Stimulated activated naive CD8-positive, alpha-beta T cell treated with anti-CD3 and anti-CD28 coated beads, Interleukin-15, amount 100 ng/mL, for 72 hours (primary cell): ENCODE results near the gene TMEM239.

ENCODE experiments used
- ATAC-seq: fragments of 150-1000 bp; cut with Tn5 transposase; 2 replicates; pipeline ENCODE4 v1.10.0; 2021; ENCODE audit warnings: mild to moderate bottlenecking, moderate library complexity
- DNase-seq, 2 donors: peaks; one replicate each; pipeline ENCODE4 v3.0.0; 2021 to 2022
- H3K27ac Mint-ChIP-seq, 2 donors: one replicate each; pipeline ENCODE4 v1.8.0; 2022; ENCODE audit warnings: mild to moderate bottlenecking in 2 of 2, mixed read lengths in 2 of 2, moderate library complexity in 2 of 2
- H3K27me3 Mint-ChIP-seq: one replicate; pipeline ENCODE4 v1.8.0; 2022; ENCODE audit warnings: mixed read lengths
- H3K4me1 Mint-ChIP-seq: one replicate; pipeline ENCODE4 v1.8.0; 2022; ENCODE audit warnings: mild to moderate bottlenecking, mixed read lengths
- H3K4me3 Mint-ChIP-seq, 2 donors: one replicate each; pipeline ENCODE4 v1.8.0; 2022; ENCODE audit warnings: mild to moderate bottlenecking in 2 of 2, mixed read lengths in 2 of 2, moderate library complexity in 1 of 2
- H3K9me3 Mint-ChIP-seq, 2 donors: one replicate each; pipeline ENCODE4 v1.8.0; 2022; ENCODE audit warnings: mixed read lengths in 2 of 2

Gene TMEM239

DNA sequence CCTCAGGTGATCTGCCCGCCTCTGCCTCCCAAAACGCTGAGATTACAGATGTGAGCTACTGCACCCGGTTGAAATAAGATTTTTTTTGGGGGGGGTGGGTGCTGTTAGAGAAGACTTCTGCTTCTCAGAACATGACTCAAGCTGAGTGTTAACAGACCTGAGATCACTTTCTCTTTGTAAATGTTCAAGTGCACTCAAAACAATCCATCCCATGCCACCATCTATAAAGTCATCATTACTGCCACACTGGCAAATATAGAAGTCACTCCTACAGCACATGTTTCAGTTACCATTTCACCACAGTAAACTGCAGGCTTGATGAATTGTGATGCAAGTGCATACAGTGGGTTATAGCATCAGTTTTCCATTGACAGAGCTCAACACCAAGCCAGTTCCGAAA, 33.4 kb downstream of the TMEM239 start:
- peaks cover 24% of the 10 kb centered on the region for H3K4me1 Mint-ChIP-seq
- ATAC-seq (peak; percentile 19), DNase-seq (no peak)
- H3K9me3 Mint-ChIP-seq: no peaks in the 10 kb centered on the region
- no peak overlapping the region for H3K4me3 Mint-ChIP-seq
- H3K27ac Mint-ChIP-seq: no peak overlapping the region
- H3K27me3 Mint-ChIP-seq: no peaks in the 10 kb centered on the region

GRCh38 chr20:2851086-2851485, 34.9 kb downstream of the TMEM239 start:
- H3K27ac Mint-ChIP-seq: no peak overlapping the region
- H3K27me3 Mint-ChIP-seq: no peaks in the 10 kb centered on the region
- DNase-seq: no peak
- H3K4me3 Mint-ChIP-seq: no peak overlapping the region
- no peak for ATAC-seq
- H3K4me1 Mint-ChIP-seq: peaks cover 16% of the 10 kb centered on the region
- no peaks in the 10 kb centered on the region for H3K9me3 Mint-ChIP-seq

- no peak overlapping the region for H3K4me3 Mint-ChIP-seq
- ATAC-seq (no peak), DNase-seq (no peak)
- H3K27ac Mint-ChIP-seq: no peak overlapping the region
- H3K27me3 Mint-ChIP-seq: no peaks in the 10 kb centered on the region
- peaks cover 8% of the 10 kb centered on the region for H3K4me1 Mint-ChIP-seq
- no peaks in the 10 kb centered on the region for H3K9me3 Mint-ChIP-seq
These were observed 42.4 kb downstream of the TMEM239 start for GRCh38 chr20:2858591-2858990.

- no peak for DNase-seq
- H3K27me3 Mint-ChIP-seq: no peaks in the 10 kb centered on the region
- no peak overlapping the region for H3K4me3 Mint-ChIP-seq
- no peak for ATAC-seq
- H3K27ac Mint-ChIP-seq: no peak overlapping the region
- H3K9me3 Mint-ChIP-seq: no peaks in the 10 kb centered on the region
- peaks cover 17% of the 10 kb centered on the region for H3K4me1 Mint-ChIP-seq
These were observed 43.4 kb downstream of the TMEM239 start for GRCh38 chr20:2859330-2860121.

DNA sequence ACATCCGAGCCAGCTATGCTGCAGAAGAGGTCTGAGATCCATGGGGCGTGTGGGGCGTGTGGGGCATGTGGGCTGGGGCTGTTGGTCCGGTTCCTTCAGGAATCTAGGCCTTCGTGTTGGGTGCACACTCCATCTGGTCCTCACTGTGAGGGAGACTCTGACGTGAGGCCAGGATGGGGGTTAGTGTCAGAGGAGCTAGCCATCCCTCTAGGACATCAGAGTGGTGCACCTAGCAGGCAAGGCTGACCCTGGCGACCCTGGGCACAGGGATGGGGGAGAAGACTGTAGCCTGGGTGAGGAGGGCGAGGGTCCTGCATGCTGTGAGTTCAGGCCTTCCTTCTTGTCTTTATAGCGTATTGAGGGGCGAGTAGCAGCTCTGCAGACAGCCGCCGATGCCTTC, 48.5 kb downstream of the TMEM239 start:
- no peak overlapping the region for H3K27ac Mint-ChIP-seq
- no peaks in the 10 kb centered on the region for H3K9me3 Mint-ChIP-seq
- peaks cover 61% of the 10 kb centered on the region for H3K4me1 Mint-ChIP-seq
- peak overlapping the region in 1 of 2 donors; percentile 78 for H3K4me3 Mint-ChIP-seq
- DNase-seq: no peak
- no peak for ATAC-seq
- H3K27me3 Mint-ChIP-seq: no peaks in the 10 kb centered on the region

DNA sequence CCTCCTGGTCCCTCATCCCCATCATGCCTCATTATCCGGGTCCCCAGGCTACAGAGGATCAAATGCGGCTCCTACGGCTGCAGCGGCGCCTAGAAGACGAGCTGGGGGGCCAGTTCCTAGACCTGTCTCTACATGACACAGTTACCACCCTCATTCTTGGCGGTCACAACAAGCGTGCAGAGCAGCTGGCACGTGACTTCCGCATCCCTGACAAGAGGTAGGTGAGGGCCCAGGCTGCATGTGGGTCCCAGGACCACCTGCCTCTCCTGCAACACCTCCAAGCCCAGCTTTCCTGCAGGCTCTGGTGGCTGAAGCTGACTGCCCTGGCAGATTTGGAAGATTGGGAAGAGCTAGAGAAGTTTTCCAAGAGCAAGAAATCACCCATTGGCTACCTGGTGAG, 48.9 kb downstream of the TMEM239 start:
- DNase-seq (no peak), ATAC-seq (no peak)
- Mint-ChIP-seq H3K27ac (peak overlapping the region in 1 of 2 donors; percentile 90), H3K4me3 (peak overlapping the region; percentile 14 to 78), H3K27me3 (no peaks in the 10 kb centered on the region), H3K4me1 (peaks cover 62% of the 10 kb centered on the region), H3K9me3 (no peaks in the 10 kb centered on the region)

DNA sequence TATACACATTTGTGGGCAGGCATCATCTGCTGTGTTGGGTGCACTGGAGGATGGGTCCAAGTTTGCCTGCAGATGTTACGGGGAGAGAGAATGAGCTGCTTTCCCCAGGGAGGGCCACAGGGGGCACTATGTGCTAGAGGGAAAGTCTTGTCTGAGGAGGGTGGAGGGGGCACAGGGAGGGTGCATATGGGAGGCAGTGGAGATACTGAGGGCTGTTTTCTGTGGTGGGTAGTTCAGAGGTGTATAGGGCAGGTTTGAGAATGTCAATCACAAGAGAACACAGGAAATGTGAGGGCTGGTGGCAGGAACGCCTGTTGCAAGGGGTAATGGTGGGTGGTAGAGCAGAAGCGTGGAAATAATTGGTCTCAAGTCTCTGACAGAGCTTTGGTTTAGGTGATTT, 49.5 kb downstream of the TMEM239 start:
- Mint-ChIP-seq H3K27ac (peak overlapping the region in 1 of 2 donors; percentile 2), H3K4me1 (peaks cover 67% of the 10 kb centered on the region), H3K27me3 (no peaks in the 10 kb centered on the region), H3K4me3 (peak overlapping the region in 1 of 2 donors; percentile 78), H3K9me3 (no peaks in the 10 kb centered on the region)
- peak; percentile 90 for ATAC-seq
- DNase-seq: peak; percentile 67 to 72

DNA sequence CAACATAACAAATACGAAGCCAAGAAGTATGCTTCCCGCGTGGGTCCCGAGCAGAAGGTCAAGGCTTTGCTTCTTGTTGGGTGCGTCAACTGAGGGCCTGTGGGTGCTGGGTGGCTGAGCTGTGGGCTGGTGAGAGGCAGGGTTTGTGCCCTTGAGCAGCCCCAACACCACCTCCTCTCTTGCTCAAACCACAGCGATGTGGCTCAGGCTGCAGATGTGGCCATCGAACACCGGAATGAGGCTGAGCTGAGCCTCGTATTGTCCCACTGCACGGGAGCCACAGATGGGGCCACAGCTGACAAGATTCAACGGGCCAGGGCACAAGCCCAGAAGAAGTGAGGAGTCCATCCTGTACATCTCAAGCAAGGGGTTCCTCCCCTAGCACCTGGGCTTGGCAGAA, 50.1 kb downstream of the TMEM239 start:
- peak; percentile 46 for ATAC-seq
- peak overlapping the region in 1 of 2 donors; percentile 46 for H3K4me3 Mint-ChIP-seq
- H3K27ac Mint-ChIP-seq: no peak overlapping the region
- H3K27me3 Mint-ChIP-seq: no peaks in the 10 kb centered on the region
- DNase-seq: no peak
- H3K9me3 Mint-ChIP-seq: no peaks in the 10 kb centered on the region
- H3K4me1 Mint-ChIP-seq: peaks cover 73% of the 10 kb centered on the region

DNA sequence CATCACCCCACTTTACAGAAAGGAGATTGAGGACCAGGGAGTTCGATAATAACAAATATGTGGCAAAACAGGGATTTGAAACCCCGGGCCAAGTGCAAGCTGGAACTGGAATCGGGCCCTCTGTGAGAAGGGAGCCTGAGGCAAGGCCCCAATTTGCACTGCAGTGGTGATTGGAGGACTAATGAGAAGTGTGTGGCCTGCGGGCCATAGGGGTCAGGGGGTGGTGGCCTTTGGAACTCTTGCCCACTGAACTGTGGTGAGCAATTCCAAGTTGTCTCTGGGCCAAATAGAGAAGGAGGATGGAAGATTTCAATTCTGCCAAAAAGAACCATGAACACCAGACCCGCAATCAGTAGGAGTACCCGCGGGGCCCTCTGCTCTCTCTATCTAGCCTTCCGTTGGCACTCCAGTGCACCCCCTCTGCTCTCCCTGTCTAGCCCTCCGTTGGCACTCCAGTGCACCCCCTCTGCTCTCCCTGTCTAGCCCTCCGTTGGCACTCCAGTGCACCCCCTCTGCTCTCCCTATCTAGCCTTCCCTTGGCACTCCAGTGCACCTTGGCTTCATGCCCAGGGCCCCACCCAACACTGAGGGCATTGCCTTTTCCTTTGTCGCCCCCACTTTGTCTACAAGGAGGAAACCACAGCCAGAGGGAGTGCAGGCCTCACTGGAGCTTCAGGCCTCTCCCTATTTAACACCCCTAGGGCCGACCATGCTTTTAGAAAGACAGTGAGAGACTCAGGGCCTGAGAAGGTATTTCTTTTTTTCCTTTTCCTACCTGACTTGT, 51.1 kb downstream of the TMEM239 start:
- H3K4me1 Mint-ChIP-seq: peaks cover 82% of the 10 kb centered on the region
- DNase-seq: no peak
- no peaks in the 10 kb centered on the region for H3K27me3 Mint-ChIP-seq
- H3K9me3 Mint-ChIP-seq: no peaks in the 10 kb centered on the region
- H3K27ac Mint-ChIP-seq: peak overlapping the region; percentile 35 to 65
- no peak for ATAC-seq
- H3K4me3 Mint-ChIP-seq: peak overlapping the region in 1 of 2 donors; percentile 29
